GM19455 (cell line): ENCODE results near the gene ERAL1.
A peak's percentile ranks its signal among the peaks of the same experiment; 100 is the strongest.
"Not testable (repeated sequence)": the region's sequence is repeated elsewhere in the genome, so short reads cannot be mapped to it uniquely, and the experiment has no call there.

Source experiments
- ATAC-seq: cut with Tn5 transposase; IDR thresholded peaks from one replicate; pipeline ENCODE4 v1.9.1; 2021; ENCODE audit not compliant: unreplicated experiment

The ERAL1 gene

GRCh38 chr17:28849281-28849680, 5.5 kb upstream of the ERAL1 start:
- ATAC-seq, result no peak

DNA sequence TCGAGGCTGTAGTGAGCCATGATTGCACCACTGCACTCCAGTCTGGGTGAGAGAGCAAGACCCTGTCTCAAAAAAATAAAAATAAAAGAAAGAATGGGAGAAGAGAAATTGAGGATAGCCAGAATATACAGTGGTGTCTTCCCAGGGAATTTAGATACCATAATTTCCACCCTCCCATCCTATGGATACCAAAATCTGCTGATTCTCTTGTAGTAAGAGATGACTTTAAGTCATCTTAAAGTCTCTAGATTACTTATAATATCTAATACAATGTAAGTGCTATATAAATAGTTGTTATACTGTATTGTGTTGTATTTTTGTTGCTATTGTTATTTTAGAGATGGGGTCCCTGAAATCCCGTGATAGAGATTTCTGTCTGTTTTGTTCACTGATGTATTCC, 1.5 kb upstream of the ERAL1 start:
- ATAC-seq, result no peak

DNA sequence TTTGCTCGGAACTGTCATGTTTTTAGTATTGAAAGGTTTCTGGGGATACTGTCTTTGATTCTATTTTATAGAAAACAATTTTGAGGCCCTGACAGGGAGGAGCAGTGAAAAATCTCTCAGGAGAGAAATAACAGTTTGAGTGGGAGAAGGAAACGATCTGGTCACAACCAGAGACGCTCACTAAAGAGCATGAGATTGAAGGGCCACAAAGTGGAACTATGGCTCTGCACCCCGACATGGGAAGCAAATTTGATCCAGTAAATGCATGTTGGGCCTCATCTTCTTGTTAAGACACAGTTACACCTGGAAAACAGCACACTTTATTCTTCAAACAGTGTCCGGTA, 492 bp downstream of the ERAL1 start:
- no peak for ATAC-seq

GRCh38 chr17:28856028-28856574, 1.3 kb downstream of the ERAL1 start:
- ATAC-seq, result no peak

DNA sequence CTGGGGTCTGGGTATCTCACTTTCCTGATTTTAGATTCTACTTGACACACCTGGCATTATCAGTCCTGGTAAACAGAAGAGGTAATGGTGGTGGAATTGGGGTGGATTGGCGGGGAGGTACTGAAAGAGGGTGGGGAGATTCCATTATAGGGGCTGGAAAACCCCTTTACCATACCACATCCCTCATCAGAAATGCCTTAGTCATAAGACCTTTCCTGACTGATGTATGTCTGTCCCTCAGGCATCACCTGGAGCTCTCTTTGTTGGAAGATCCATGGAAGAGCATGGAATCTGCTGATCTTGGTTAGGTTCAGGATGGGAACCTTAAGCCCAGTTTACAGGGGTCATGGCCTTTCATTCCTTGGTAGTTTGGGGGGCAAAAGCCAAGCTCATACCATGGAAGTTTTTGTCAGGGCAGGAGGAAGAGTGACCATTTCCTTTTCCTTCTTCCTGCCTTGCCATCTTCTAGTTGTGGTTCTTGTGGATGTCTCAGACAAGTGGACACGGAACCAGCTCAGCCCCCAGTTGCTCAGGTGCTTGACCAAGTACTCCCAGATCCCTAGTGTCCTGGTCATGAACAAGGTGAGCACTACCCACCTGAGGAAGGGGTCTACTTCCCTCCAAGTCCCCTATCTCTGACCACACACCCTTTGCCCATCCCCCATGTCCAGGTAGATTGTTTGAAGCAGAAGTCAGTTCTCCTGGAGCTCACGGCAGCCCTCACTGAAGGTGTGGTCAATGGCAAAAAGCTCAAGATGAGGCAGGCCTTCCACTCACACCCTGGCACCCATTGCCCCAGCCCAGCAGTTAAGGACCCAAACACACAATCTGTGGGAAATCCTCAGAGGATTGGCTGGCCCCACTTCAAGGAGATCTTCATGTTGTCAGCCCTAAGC, 3.3 kb downstream of the ERAL1 start:
- no peak for ATAC-seq

DNA sequence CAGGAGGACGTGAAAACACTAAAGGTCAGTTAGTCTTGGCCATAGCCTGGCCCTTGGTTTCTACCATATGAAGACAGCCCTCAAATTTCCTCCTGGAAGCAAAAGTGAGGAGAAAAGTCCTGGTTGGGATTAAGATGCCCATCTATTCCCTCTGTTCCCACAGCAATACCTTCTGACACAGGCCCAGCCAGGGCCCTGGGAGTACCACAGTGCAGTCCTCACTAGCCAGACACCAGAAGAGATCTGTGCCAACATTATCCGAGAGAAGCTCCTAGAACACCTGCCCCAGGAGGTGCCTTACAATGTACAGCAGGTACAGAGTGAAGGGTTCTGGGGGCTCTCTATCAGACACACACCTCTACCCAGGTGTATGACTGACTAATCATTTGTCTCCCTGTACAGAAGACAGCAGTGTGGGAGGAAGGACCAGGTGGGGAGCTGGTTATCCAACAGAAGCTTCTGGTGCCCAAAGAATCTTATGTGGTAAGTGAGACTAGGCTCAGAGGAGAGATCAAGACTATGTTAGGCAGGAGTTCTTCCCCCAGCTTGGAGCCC, 4.1 kb downstream of the ERAL1 start:
- ATAC-seq, result no peak

GRCh38 chr17:28860363-28860808, 5.6 kb downstream of the ERAL1 start:
- ATAC-seq, result no peak

GRCh38 chr17:28861393-28862203, 6.8 kb downstream of the ERAL1 start:
- no peak for ATAC-seq

GRCh38 chr17:28862561-28862960, 7.7 kb downstream of the ERAL1 start:
- no peak for ATAC-seq

DNA sequence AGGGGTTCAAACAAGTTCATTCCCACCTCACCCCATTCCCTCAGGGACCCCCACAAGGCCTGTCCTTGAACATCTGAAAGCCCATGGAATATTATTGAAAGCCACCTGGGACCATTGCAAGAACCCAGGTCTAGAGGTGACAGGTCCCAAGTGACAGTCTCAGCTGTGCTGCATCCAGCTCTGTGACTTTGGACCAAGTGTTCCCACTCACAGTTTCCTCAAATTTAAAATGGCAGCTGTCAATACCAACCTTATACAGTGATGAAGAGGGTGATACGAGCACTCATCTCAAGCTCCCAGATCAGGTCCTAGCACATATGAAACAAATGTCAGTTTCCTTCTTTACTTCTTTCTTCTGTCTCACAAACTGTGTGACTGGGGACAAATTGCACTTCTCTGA, 9.1 kb downstream of the ERAL1 start:
- no peak for ATAC-seq

DNA sequence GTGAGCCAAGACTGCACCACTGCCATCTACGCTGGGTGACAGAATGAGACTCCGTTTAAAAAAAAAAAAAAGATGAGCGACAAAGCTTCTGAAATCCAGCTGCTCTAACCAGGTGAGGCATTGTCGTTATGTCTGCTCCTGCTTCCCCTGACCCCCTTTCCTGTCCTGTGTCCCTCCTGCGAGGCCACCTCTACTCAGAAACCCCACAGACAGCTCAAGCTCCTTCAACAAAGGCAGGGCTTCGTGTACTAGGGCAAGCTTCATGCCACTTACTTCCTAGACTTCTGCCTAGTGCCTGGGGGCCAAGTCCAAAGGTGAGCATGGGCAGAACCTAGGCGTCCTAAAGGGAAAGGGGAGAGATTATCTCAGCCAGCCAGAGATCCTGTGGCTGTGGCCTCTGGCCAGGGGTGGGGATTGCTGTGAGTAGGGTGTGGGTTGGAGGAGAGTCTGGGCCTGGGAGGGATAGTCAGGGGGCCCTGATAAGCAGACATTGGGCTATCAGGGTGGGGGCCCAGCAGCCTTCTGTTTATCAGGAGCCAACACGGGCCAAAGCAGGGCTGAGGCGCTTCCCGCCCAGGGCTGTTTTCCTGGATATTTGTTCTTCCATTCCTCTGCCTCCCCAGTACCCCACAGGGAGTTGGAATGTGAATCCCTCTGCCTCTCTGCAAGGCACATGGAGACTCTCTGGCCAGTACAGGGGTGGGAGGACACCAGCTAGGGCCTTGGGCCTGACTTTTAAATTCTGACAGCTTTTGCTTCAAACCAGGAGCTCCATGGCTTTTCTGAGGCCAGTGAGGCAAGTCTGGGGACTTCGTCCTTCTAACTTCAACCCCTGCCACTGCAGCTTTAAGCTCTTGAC, 10.4 kb downstream of the ERAL1 start:
- ATAC-seq, result no peak

GRCh38 chr17:28865946-28866752, 11.3 kb downstream of the ERAL1 start:
- ATAC-seq, result no peak

GRCh38 chr17:28867276-28867675, 12.5 kb downstream of the ERAL1 start:
- ATAC-seq, result no peak

GRCh38 chr17:28871056-28871579, 16.3 kb downstream of the ERAL1 start:
- ATAC-seq, result peak; percentile 83

DNA sequence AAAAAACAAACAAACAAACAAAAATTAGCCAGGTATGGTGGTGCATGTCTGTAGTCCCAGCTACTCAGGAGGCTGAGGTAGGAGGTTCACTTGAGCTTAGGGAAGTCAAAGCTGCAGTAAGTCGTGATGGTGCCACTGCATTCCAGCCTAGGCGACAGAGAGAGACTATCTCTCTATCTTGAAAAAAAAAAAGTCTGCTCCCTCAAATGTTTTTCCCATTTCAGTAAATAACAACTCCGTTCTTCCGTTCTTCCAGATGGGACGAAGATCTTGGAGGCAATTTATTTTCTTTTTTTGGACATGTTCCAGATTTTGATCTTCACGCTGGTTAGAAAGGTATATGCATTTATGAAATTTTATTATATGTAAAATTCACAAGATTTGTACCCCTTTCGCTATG, 19.0 kb downstream of the ERAL1 start:
- no peak for ATAC-seq

DNA sequence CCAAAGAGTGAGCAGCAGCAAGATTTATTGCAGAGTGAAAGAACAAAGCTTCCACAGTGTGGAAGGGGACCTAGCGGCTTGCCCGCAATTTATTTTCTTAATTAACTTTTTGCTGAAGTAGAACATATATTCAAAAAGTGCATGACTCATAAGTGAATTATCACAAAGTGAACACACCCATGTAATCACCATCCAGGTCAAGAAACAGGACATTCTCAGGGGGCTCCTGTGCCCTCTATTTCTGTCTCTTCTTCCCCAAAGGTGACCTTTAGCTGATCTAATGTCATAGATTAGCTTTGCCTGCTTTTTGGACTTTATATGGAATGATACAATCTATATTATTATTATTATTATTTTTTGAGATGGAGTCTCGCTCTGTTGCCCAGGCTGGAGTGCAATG, 19.9 kb downstream of the ERAL1 start:
- no peak for ATAC-seq

- no peak for ATAC-seq
Measured at GRCh38 chr17:28875848-28876550, 21.2 kb downstream of the ERAL1 start.

GRCh38 chr17:28877150-28877711, 22.4 kb downstream of the ERAL1 start:
- not testable (repeated sequence) for ATAC-seq
